Coronary artery (tissue), 2 donors: ENCODE results near the gene CIPC.

ENCODE experiments used
- DNase-seq: peaks from one replicate; pipeline ENCODE4 v3.0.0-alpha.2; 2017; ENCODE audit warnings: low spot score
- H3K27ac ChIP-seq, 2 donors: fragments of 200-600 bp; sonication (generic); one replicate each; pipeline ENCODE4 v1.5.1; 2016 to 2019
- H3K4me3 ChIP-seq: fragments of 200-600 bp; sonication (generic); 2 replicates; pipeline ENCODE4 v1.5.1; 2016; ENCODE audit warnings: mild to moderate bottlenecking, moderate library complexity
- CTCF ChIP-seq: fragments of 200-600 bp; sonication (generic); IDR thresholded peaks from one replicate; pipeline ENCODE4 v1.5.1; 2019; ENCODE audit warnings: antibody characterized with exemption

Gene CIPC, protein sequence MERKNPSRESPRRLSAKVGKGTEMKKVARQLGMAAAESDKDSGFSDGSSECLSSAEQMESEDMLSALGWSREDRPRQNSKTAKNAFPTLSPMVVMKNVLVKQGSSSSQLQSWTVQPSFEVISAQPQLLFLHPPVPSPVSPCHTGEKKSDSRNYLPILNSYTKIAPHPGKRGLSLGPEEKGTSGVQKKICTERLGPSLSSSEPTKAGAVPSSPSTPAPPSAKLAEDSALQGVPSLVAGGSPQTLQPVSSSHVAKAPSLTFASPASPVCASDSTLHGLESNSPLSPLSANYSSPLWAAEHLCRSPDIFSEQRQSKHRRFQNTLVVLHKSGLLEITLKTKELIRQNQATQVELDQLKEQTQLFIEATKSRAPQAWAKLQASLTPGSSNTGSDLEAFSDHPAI

GRCh38 chr14:77097700-77098528 lies at the start of gene CIPC:
TSS of gene CIPC (plus strand) at chr14:77098258. CDS start at chr14:77105709, 7,451 bp downstream.
- peak within 1 kb of the TSS; percentile 97 to 100 for H3K27ac ChIP-seq
- TF ChIP-seq CTCF: no peak
- H3K4me3 ChIP-seq: peak within 1 kb of the TSS; percentile 97
- peak; percentile 99 for DNase-seq

- TF ChIP-seq CTCF: no peak
- H3K4me3 ChIP-seq: peak overlapping the region; percentile 8
- peak overlapping the region; percentile 68 to 85 for H3K27ac ChIP-seq
- peak; percentile 93 for DNase-seq
Observed at GRCh38 chr14:77051116-77051515, 46.9 kb upstream of the CIPC start.

DNA sequence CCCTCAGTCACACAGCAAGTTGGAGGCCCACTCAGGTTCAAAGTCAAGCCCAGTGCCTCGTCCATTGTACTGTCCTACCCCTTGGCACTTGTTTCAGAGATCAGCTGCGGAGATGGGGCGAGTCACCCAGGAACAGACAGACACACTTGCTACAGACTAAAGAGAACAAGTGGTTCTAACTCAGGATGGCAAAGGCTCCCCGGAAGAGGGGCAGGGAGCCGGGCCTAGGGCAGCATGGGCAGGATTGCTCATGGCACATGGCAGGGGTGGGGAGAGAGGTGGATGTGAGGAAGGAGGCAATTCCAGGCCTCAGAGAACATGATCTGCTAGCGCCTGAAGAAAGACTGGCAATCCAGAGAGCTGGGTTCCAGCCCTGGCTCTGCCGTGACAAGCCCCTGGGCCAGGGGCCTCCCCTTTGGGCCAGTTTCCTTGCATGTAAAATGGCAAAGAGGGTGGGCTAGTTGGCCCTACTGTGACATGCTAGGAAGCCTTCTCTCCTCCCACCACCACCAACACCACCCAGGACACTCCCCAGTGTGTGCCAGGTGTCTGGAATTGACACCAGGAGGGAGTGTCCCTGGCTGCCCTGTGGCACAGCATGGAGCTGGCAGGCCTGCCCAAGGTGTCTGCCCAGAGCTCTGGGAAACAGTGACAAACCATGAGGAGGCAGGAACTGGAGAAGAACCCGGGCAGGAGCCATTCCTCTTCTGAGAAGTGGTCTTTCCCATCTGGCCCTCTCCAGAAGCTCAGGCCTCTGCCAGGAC lies 45.6 kb upstream of the CIPC start:
- TF ChIP-seq CTCF: no peak
- peak overlapping the region; percentile 68 to 85 for H3K27ac ChIP-seq
- H3K4me3 ChIP-seq: no peak overlapping the region
- DNase-seq: peak; percentile 76

DNA sequence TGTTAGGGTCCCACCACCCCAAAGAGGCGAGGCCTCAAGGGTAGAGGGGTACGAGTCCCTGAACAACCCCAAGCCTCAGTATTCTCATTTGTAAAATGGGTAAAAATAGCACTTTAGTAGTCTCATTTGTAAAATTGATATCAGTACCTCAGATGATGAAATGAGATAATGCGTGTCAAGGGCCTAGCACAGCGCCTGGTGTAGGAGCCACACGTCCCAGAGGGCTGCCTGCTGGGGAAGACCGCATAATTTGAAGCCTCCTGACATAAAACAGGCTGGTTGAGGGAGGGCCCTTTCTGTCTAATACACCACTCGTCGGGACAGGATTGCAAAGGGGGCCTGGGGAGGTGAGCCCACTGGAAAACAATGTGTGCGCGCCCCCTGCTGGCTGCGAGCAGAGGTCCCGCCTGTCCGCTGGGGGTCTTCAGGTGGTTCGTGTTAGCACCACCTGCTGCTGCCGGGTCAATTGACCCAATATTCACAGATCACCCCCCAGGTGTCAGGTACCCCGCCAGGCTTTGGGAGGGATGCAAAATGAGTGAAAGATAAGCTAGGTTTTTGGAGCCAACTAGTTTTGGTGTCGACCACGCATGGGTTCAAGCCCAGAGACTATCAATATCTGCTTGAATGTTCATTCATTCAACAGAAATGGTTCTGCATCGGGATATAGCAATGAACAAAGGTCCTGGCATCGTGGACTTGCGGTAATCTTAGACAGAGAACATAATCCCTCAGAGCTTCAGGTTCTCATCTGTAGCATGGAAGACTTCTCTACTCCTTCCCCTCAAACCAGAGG lies 44.8 kb upstream of the CIPC start:
- DNase-seq: no peak
- peak; percentile 68 for TF ChIP-seq CTCF

DNA sequence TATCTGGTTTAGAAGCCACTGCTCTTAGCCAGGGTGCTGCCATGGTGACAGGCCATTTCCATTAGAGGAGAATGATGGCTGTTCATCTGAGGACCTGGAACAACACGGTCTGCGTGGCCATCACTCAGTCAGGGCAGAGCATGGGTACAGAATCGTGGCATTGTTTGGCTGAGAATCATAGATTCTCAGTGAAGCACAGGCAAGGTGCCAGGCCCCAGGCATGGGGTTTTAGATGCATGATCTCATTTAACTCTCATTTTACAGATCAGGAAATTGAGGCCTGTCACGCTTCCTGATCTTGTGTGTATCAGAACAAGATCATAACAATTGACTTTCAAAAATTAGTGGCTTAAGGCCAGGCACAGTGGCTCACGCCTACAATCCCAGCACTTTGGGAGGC lies 42.8 kb upstream of the CIPC start:
- no peak for TF ChIP-seq CTCF
- Histone ChIP-seq H3K4me3 (no peak overlapping the region), H3K27ac (no peak overlapping the region)
- DNase-seq: no peak

More for the DNA sequence above, 44.8 kb upstream of the CIPC start:
- Histone ChIP-seq H3K4me3 (no peak overlapping the region), H3K27ac (peak overlapping the region; percentile 68 to 85)

GRCh38 chr14:77055981-77056380 lies 42.1 kb upstream of the CIPC start:
- no peak for TF ChIP-seq CTCF
- Histone ChIP-seq H3K27ac (no peak overlapping the region), H3K4me3 (no peak overlapping the region)
- DNase-seq: no peak
